Measurements from ENCODE around the gene FBF1. TPM values are rescaled to one million over a fixed set of nuclear protein-coding genes. Genes with fewer than 3 reads are reported as not detected.
"Not testable (repeated sequence)": the region's sequence is repeated elsewhere in the genome, so short reads cannot be mapped to it uniquely, and the experiment has no call there.

FBF1 gene
- total RNA-seq, 1 donor from 2014 or later = 20.4 TPM

GRCh38 chr17:75876938-75877751 is 63.7 kb downstream of the FBF1 start:
- intact Hi-C loops (cut with micrococcal nuclease) = loop anchor here (2.0 kb wide), 1 partner anchor 22 kb away; the partner anchor contains the start of gene WBP2

GRCh38 chr17:75876190-75876937 is 64.5 kb downstream of the FBF1 start:
- intact Hi-C loops (cut with micrococcal nuclease) = loop anchor here (2.0 kb wide), 1 partner anchor 22 kb away; the partner anchor contains the start of gene WBP2

- intact Hi-C loops (cut with micrococcal nuclease) = loop anchor here (2.0 kb wide), 1 partner anchor 21 kb away; the partner anchor contains the start of gene WBP2
Observed at GRCh38 chr17:75875940-75876189, 65.0 kb downstream of the FBF1 start.

- intact Hi-C loops (cut with micrococcal nuclease) = no loop called here
Observed at GRCh38 chr17:75875182-75875939, 65.5 kb downstream of the FBF1 start.

- intact Hi-C loops (cut with micrococcal nuclease) = no loop called here
Observed at GRCh38 chr17:75874323-75875181, 66.3 kb downstream of the FBF1 start.

- intact Hi-C loops (cut with micrococcal nuclease) = no loop called here
Observed at GRCh38 chr17:75873587-75874322, 67.1 kb downstream of the FBF1 start.

- intact Hi-C loops (cut with micrococcal nuclease) = no loop called here
Observed at GRCh38 chr17:75872434-75873351, 68.1 kb downstream of the FBF1 start.

- intact Hi-C loops (cut with micrococcal nuclease) = not testable (repeated sequence)
Observed at GRCh38 chr17:75870228-75870627, 70.6 kb downstream of the FBF1 start.

GRCh38 chr17:75869282-75870141 is 71.3 kb downstream of the FBF1 start:
- intact Hi-C loops (cut with micrococcal nuclease) = no loop called here

GRCh38 chr17:75868730-75869281 is 72.0 kb downstream of the FBF1 start:
- intact Hi-C loops (cut with micrococcal nuclease) = not testable (repeated sequence)

GRCh38 chr17:75865404-75866188 is 75.2 kb downstream of the FBF1 start:
- intact Hi-C loops (cut with micrococcal nuclease) = not testable (repeated sequence)

- intact Hi-C loops (cut with micrococcal nuclease) = not testable (repeated sequence)
Observed at GRCh38 chr17:75864887-75865286, 76.0 kb downstream of the FBF1 start.

- intact Hi-C loops (cut with micrococcal nuclease) = no loop called here
Observed at GRCh38 chr17:75864448-75864871, 76.4 kb downstream of the FBF1 start.

GRCh38 chr17:75861927-75862317 is 78.9 kb downstream of the FBF1 start:
- intact Hi-C loops (cut with micrococcal nuclease) = no loop called here

Data from T-helper 2 cell treated with Interferon-gamma antibody and Interleukin-4, amounts not matched to agents 100 ng/mL and 5 ng/mL, for 36 hours (primary cell).